Right lobe of liver (tissue), 6 donors: Measurements from ENCODE around the gene TBX10. TPM values are rescaled to one million over a fixed set of nuclear protein-coding genes. Genes with fewer than 3 reads are reported as not detected.

Experiments
- ATAC-seq, 4 donors: fragments of 200-7000 bp; cut with Tn5 transposase; one replicate each; pipeline ENCODE4 v1.9.1; 2020; ENCODE audit warnings: mild to moderate bottlenecking in 4 of 4, moderate library complexity in 4 of 4
- DNase-seq, 3 donors: peaks; one replicate each; pipeline ENCODE4 v3.0.0-alpha.2; 2020
- H3K27ac ChIP-seq, 3 donors: fragments of 200-600 bp; one replicate each; pipeline ENCODE4 v1.8.0; 2022
- H3K27me3 ChIP-seq, 2 donors: fragments of 200-600 bp; one replicate each; pipeline ENCODE4 v1.8.0; 2022
- H3K36me3 ChIP-seq, 4 donors: fragments of 200-600 bp; sonication (generic) in 1 of 4; one replicate each; pipeline versions ENCODE4 v1.5.1 to v1.8.0; 2017 to 2022; ENCODE audit warnings: control low read depth in 1 of 4
- H3K4me1 ChIP-seq, 4 donors: fragments of 200-600 bp; sonication (generic) in 1 of 4; one replicate each; pipeline versions ENCODE4 v1.5.1 to v1.8.0; 2017 to 2022; ENCODE audit warnings: control low read depth in 1 of 4
- H3K4me3 ChIP-seq, 3 donors: fragments of 200-600 bp; one replicate each; pipeline ENCODE4 v1.8.0; 2022
- H3K9me3 ChIP-seq, 4 donors: fragments of 200-600 bp; sonication (generic) in 1 of 4; one replicate each; pipeline versions ENCODE4 v1.5.1 to v1.8.0; 2017 to 2022; ENCODE audit warnings: control low read depth in 1 of 4
- POLR2A ChIP-seq: fragments of 450-650 bp; IDR thresholded peaks from one replicate; pipeline ENCODE4 v1.6.1; 2017; ENCODE audit warnings: antibody characterized with exemption, mild to moderate bottlenecking
- WGBS: methylation state at CpG from one replicate; pipeline ENCODE4 v1.1.6; 2018; ENCODE audit warnings: low coverage, low lambda C conversion rate; ENCODE audit not compliant: insufficient coverage; ENCODE audit errors: missing lambda C conversion rate; 5-methylcytosine and 5-hydroxymethylcytosine counted together
- intact Hi-C, 2 donors: fragments of 100-400 bp; cut with DNase I; formaldehyde crosslinking; loops; one replicate each; pipeline versions ENCODE4 v1.11.2 to v1.14.1; 2022
- total RNA-seq, 6 experiments: library from RNA; depleted of rRNA in 2 of 6; stranded (reverse); fragments of >200 nt in 2 of 6; fragmentation: NEBNext Ultra II Directional in 3 of 6; extraction: Animal tissue kit (Norgen Biotek cat#: 25700) in 3 of 6; gene quantifications; one replicate each; pipeline versions ENCODE4 v1.1.0 to v1.2.4, GENCODE V29; 2016 to 2023
- TF ChIP-seq, protein P1 (sequence below), 4 donors: fragments of 200-600 bp in 3 of 4; fragments of 450-650 bp in 1 of 4; IDR thresholded peaks; one replicate each; pipeline versions ENCODE4 v1.5.1 to v1.8.0; 2016 to 2022; ENCODE audit warnings: antibody characterized with exemption in 4 of 4, mild to moderate bottlenecking in 2 of 4
- donor health status: DM: no; HTN: yes; CAD: no.
- donor health status: DM: no; HTN: no; CAD: no.
- donor health status: DM: no; HTN: no; CAD: no.
- donor health status: DM: no; HTN: yes; CAD: no.
- donor health status: DM: no; HTN: yes; CAD: no.

The TBX10 gene
- total RNA-seq, 6 experiments from 2014 or later = 0.24 to 0.49 (median 0.34) TPM; not detected in 1

DNA sequence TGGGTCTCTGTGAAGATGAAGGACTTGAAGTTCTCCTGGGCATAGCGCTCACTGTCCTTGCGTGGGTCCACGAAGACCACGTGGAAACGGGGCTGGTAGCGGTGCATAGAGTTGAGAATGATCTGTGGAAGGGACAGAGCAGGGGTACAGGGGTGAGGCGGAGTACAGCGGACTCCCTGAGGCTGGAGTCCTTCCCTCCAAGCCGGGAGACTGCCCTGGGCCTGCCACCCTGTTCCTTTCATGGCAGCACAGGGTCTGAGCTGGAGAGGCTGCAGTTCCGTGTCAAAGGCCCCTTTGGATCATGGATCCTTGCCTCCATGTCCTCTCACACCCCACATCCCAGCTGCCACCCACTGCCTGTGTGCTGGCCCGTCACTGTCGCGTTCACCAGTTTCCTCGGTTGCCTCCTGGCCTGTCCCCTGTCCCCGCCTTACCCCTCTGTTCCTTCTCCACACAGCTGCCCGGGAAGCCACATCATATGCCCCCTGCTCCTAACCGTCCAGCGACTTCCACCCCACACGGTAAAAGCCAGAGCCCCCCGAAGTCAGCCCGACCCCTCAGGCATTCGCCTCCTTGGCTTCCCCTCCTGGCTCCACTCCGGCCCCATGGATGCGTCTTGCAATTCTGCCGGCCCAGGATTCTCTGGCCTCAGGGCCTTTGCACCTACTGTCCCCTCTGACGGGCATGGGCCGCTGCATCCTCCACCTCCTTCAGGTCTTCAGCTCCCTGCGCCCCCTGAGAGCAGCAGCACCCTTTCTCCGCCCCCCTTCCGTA is 6.4 kb downstream of the TBX10 start:
- Histone ChIP-seq H3K9me3 (no peaks in the 10 kb centered on the region), H3K27ac (peak overlapping the region in 2 of 3 donors; percentile 69 to 79), H3K4me3 (no peak overlapping the region), H3K27me3 (no peaks in the 10 kb centered on the region), H3K36me3 (no peaks in the 10 kb centered on the region), H3K4me1 (peaks cover 0 to 31% (median 15%) of the 10 kb centered on the region in 4 donors)
- 81% methylated on average over 14 of the region's 30 CpGs for WGBS
- intact Hi-C loops = no loop called here
- ATAC-seq (no peak), DNase-seq (peak; percentile 20 to 54 (median 47))
- no peak for TF ChIP-seq POLR2A
- TF ChIP-seq, protein P1, sequence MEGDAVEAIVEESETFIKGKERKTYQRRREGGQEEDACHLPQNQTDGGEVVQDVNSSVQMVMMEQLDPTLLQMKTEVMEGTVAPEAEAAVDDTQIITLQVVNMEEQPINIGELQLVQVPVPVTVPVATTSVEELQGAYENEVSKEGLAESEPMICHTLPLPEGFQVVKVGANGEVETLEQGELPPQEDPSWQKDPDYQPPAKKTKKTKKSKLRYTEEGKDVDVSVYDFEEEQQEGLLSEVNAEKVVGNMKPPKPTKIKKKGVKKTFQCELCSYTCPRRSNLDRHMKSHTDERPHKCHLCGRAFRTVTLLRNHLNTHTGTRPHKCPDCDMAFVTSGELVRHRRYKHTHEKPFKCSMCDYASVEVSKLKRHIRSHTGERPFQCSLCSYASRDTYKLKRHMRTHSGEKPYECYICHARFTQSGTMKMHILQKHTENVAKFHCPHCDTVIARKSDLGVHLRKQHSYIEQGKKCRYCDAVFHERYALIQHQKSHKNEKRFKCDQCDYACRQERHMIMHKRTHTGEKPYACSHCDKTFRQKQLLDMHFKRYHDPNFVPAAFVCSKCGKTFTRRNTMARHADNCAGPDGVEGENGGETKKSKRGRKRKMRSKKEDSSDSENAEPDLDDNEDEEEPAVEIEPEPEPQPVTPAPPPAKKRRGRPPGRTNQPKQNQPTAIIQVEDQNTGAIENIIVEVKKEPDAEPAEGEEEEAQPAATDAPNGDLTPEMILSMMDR (IDR thresholded peaks at IDR 0.05) = no peak

DNA sequence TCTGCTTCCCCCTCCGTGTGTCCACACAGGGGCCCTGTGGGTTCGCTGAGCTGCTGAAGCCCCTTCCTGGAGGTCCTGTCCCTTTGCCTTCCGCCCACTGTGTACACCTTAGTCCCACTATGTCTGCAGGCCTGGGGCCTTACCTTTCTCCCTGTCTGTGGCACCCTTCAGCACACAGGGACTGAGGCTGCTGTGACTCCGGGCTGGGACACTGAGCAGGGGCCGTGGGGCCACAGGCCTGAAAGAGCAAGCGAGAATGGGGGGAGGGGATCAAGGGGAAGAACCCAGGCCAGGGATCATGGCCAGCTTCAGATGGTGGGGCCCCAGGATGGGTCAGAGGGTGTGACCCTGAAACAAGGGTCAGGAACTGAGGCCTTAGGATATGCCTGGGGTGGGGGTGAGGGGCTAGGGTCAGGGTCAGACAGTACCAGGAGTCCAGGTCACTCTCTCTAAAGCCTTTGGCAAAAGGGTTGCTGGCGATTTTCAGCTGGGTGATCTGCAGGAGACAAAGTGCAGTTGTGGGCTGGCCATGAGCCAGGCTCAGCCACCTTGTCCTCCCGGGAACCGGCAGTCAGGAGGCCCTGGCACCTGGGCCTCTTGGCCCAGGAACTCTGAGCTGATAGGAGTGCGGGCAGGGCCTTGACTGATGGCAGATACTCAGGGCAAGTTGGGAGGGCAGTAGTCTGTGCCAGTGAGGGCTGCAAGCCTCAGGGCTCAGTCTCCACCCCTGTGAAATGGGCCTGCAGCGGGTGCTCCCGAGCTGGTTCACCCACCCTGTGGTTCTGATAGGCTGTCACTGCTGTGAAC is 7.2 kb downstream of the TBX10 start:
- ATAC-seq = peak; percentile 23 to 53 (median 38)
- intact Hi-C loops = no loop called here
- Histone ChIP-seq H3K36me3 (no peaks in the 10 kb centered on the region), H3K27me3 (no peaks in the 10 kb centered on the region), H3K4me3 (no peak overlapping the region), H3K4me1 (peaks cover 0 to 31% (median 15%) of the 10 kb centered on the region in 4 donors), H3K27ac (peak overlapping the region in 2 of 3 donors; percentile 69 to 79), H3K9me3 (no peaks in the 10 kb centered on the region)
- peak; percentile 89 to 96 (median 96) for DNase-seq
- TF ChIP-seq, protein P1 (IDR thresholded peaks at IDR 0.05) = no peak
- no peak for TF ChIP-seq POLR2A
- WGBS = 35% methylated on average over 5 of the region's 12 CpGs

DNA sequence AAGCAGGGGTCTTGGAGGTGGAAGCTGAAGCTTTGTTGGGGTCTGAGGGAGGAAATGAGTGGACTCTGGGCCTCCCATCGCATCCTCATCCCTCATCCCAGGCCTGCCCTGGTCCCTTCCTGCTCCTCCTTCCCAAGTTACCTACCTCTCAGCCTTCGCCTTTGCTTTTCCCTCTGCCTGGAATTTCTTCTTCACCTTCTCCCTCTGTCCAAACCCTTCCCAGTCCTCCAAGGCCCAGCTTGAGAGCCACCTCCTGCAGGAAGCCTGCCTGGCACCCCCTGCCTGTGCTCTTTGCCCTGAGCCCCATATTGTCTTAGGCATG is 7.7 kb downstream of the TBX10 start:
- ATAC-seq = no peak
- H3K4me1 ChIP-seq = peaks cover 0 to 31% (median 15%) of the 10 kb centered on the region in 4 donors
- no peak for TF ChIP-seq POLR2A
- TF ChIP-seq, protein P1 (IDR thresholded peaks at IDR 0.05) = no peak
- H3K4me3 ChIP-seq = no peak overlapping the region
- intact Hi-C loops = no loop called here
- no peaks in the 10 kb centered on the region for H3K9me3 ChIP-seq
- H3K27me3 ChIP-seq = no peaks in the 10 kb centered on the region
- DNase-seq = no peak
- WGBS = 63% methylated on average over 2 of the region's 2 CpGs
- peak overlapping the region in 2 of 3 donors; percentile 69 to 79 for H3K27ac ChIP-seq
- H3K36me3 ChIP-seq = no peaks in the 10 kb centered on the region

DNA sequence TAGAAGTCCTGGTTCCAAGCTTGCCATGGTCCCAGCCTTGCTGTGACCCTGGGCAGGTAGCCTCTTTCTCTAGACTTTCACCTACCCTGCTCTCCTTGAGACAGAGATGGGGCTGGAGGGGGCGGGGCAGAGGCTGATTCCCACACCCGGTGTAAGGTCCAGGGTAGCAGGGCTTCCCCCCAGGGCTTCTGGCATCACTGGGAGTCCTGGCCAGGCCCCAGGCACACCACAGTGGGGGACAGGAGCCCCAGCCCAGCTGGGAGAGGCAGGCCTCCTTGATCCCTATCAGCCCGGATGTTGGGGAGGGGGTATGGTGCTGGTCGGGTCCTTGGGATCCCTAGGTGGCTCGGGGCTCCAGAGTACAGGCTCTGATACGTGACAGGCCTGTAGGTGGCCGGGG is 8.2 kb downstream of the TBX10 start:
- H3K4me1 ChIP-seq = peaks cover 0 to 31% (median 15%) of the 10 kb centered on the region in 4 donors
- intact Hi-C loops = no loop called here
- WGBS = no CpG with 5 or more reads among the region's 7 CpGs

More for the DNA sequence above, 8.2 kb downstream of the TBX10 start:
- H3K4me3 ChIP-seq = no peak overlapping the region
- DNase-seq (peak; percentile 35 to 58 (median 51)), ATAC-seq (no peak)
- no peak for TF ChIP-seq POLR2A
- TF ChIP-seq, protein P1 (IDR thresholded peaks at IDR 0.05) = no peak
- H3K27me3 ChIP-seq = no peaks in the 10 kb centered on the region
- peak overlapping the region in 2 of 3 donors; percentile 71 to 79 for H3K27ac ChIP-seq
- no peaks in the 10 kb centered on the region for H3K9me3 ChIP-seq
- no peaks in the 10 kb centered on the region for H3K36me3 ChIP-seq
